Spinal cord (tissue), 10 donors: ENCODE results near the gene FUOM. TPM values are rescaled to one million over a fixed set of nuclear protein-coding genes. Genes with fewer than 3 reads are reported as not detected.
"Not testable (repeated sequence)": the region's sequence is repeated elsewhere in the genome, so short reads cannot be mapped to it uniquely, and the experiment has no call there.

Source experiments
- DNase-seq, 6 donors: peaks; one replicate each; pipeline versions ENCODE4 v3.0.0 to v3.0.0-alpha.2; 2013 to 2015; ENCODE audit warnings: low spot score in 6 of 6, low read depth in 4 of 6
- H3K27ac ChIP-seq: one replicate; pipeline ENCODE4 v1.5.1; 2013; ENCODE audit warnings: low read depth, low read length, control low read depth
- H3K27me3 ChIP-seq: one replicate; pipeline ENCODE4 v1.6.1; 2013; ENCODE audit warnings: low read length; ENCODE audit not compliant: control insufficient read depth, insufficient read depth
- H3K36me3 ChIP-seq: one replicate; pipeline ENCODE4 v1.6.1; 2013; ENCODE audit warnings: low read length; ENCODE audit not compliant: control insufficient read depth, insufficient read depth
- H3K4me1 ChIP-seq: one replicate; pipeline ENCODE4 v1.6.1; 2013; ENCODE audit warnings: low read length; ENCODE audit not compliant: control insufficient read depth, insufficient read depth
- H3K4me3 ChIP-seq: one replicate; pipeline ENCODE4 v1.5.1; 2013; ENCODE audit warnings: low read depth, low read length, control low read depth
- H3K9me3 ChIP-seq: one replicate; pipeline ENCODE4 v1.6.1; 2013; ENCODE audit warnings: low read length; ENCODE audit not compliant: control insufficient read depth, insufficient read depth
- WGBS: methylation state at CpG from one replicate; pipeline ENCODE4 v1.1.5; 2013; ENCODE audit warnings: missing lambda C conversion rate; ENCODE audit not compliant: insufficient coverage; 5-methylcytosine and 5-hydroxymethylcytosine counted together
- polyA plus RNA-seq, 2 donors: library from polyadenylated mRNA; unstranded; fragments of 120-200 nt; gene quantifications; one replicate each; pipeline ENCODE4 v1.2.1, GENCODE V29; 2013; ENCODE audit not compliant: insufficient read length in 2 of 2
- total RNA-seq, 2 donors: library from RNA; depleted of rRNA in 1 of 2; stranded (reverse); fragments of 120-200 nt in 1 of 2; fragments of >200 nt in 1 of 2; gene quantifications; one replicate each; pipeline versions ENCODE4 v1.2.3 to v1.2.4, GENCODE V29; 2013 to 2014
- donor health status: healthy.

The FUOM gene
- total and polyA plus RNA-seq, 4 donors = 3.4 to 22.6 (median 7.9) TPM

DNA sequence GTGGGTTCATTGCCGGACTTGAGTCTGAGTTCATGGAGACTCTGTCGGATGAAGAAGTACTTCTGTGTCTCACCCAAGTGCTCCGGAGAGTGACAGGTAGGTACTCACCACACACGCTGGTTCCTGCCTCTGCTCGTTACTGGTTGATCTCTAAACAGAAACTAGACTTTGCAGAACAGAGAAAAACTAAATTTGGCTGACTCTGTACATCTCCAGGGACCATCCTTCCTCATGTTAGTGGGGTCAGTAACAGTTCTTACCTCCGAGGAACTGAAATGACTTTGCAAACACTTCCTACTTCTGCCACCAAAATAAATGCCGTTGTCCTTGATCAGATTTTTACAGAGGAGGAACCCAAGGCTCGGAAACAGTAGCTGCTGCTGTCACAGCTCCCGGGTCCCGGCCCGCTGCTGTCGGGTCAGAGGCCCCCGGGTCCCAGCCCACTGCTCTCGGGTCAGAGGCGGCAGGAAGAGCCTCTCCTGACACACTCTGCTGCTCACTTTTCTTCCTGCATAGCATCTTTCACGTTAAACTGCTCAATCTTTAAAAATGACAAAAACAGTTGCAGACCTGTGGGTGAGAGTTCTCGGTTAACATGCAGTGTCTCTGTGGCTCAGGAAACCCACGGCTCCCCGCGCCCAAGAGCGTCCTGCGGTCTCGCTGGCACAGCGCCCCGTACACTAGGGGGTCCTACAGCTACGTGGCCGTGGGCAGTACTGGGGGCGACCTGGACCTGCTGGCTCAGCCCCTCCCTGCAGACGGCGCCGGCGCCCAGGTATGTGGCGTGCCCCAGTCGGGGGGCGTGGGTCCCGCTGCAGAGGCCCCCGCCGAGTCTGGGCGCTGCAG lies 31.4 kb upstream of the FUOM start:
- no peaks in the 10 kb centered on the region for H3K27me3 ChIP-seq
- no peaks in the 10 kb centered on the region for H3K9me3 ChIP-seq
- H3K27ac ChIP-seq = no peak overlapping the region
- H3K36me3 ChIP-seq = peaks cover 47% of the 10 kb centered on the region
- no peak for DNase-seq
- WGBS = 88% methylated on average over 27 of the region's 39 CpGs
- no peak overlapping the region for H3K4me3 ChIP-seq
- peaks cover 4% of the 10 kb centered on the region for H3K4me1 ChIP-seq

DNA sequence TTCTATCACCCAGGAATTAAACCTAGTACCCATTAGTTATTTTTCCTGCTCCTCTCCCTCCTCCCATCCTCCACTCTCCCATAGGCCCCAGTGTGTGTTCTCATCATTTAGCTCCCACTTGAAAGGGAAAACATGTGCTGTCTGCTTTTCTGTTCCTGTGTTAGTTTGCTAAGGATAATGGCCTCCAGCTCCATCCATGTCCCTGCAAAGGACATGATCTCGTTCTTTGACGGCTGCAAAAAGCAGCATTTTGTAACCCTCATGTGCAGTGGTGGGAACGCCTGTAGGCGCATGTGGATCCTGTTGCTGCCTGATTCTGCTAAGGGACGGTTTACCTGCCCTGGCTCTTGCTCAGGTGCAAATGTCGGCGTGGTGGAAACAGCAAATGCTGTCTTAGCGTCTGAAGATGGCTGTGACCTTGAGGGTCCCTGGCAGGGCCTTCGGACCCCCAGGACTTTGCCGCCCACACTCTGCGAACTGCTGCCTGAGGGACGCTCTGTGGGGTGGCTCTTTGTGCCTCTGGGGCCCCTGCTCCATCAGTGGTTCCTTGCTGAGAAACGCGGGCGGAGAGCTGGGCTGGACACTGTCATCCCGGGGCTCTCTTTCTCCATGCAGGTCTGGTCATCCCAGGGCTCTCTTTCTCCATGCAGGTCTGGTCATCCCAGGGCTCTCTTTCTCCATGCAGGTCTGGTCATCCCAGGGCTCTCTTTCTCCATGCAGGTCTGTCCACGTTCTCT lies 30.6 kb upstream of the FUOM start:
- peaks cover 52% of the 10 kb centered on the region for H3K36me3 ChIP-seq
- 87% methylated on average over 17 of the region's 17 CpGs for WGBS
- no peaks in the 10 kb centered on the region for H3K9me3 ChIP-seq
- peaks cover 1% of the 10 kb centered on the region for H3K4me1 ChIP-seq
- H3K27ac ChIP-seq = no peak overlapping the region
- H3K4me3 ChIP-seq = no peak overlapping the region
- no peak for DNase-seq
- H3K27me3 ChIP-seq = no peaks in the 10 kb centered on the region

DNA sequence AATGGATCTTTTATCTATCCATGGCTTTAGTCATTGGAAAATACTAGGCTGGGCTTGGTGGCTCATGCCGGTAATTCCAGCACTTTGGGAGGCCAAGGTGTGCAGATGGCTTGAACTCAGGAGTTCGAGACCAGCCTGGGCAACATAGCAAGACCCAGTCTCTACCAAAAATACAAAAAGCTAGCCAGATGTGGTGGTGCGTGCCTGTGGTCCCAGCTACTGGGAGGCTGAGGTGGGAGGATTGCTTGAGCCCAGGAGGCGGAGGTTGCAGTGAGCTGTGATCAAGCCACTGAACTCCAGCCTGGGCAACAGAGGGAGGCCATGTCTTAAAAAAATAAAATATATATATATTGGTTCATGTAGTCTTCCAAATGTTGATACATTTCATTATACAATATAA lies 29.1 kb upstream of the FUOM start:
- not testable (repeated sequence) for H3K9me3 ChIP-seq, H3K27ac ChIP-seq, H3K27me3 ChIP-seq, DNase-seq, H3K4me3 ChIP-seq, H3K4me1 ChIP-seq
- H3K36me3 ChIP-seq = peaks cover 54% of the 10 kb centered on the region
- WGBS = 100% methylated on average over 2 of the region's 4 CpGs

DNA sequence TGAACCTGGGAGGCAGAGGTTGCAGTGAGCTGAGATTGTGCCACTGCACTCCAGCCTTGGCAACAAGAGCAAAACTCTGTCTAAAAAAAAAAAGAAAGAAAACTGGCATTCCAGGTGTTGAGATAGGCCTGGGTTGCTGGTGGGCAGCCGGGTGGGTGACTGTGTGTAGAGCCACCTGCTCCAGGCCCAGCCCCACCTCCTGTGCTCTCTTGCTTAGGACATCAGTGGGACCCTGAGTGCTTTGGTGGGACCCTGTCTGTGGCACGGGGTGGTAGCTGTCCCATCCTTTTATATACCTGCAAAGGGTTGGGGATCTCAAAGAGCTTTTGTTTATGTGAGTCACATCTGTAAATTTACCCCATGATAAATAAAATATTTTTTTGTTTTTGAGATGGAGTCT lies 27.4 kb upstream of the FUOM start:
- no peak for DNase-seq
- Histone ChIP-seq H3K4me3 (no peak overlapping the region), H3K36me3 (peaks cover 50% of the 10 kb centered on the region), H3K4me1 (peaks cover 13% of the 10 kb centered on the region), H3K9me3 (no peaks in the 10 kb centered on the region), H3K27ac (no peak overlapping the region), H3K27me3 (no peaks in the 10 kb centered on the region)
- 100% methylated on average over 1 of the region's 2 CpGs for whole genome bisulfite sequencing

DNA sequence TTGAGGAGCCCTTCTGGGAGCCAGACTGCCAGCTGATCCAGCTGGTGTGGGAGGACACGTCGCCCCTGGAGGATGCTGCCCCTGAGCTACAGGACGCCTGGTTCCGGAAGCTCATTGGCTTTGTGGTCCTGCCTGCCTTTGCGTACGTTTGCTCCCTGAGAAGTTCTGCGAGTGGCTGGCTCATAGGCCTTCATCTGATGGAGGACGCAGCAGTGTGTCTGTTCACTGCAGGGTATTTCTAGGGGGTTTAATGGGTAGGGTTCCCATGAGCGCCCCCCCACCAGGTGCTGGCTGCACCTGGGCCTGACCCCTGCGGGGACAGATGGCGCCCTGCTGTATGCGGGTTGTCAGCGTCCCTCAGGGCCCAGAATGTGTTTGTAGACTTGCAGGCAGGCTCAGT lies 26.3 kb upstream of the FUOM start:
- WGBS = 89% methylated on average over 13 of the region's 13 CpGs
- Histone ChIP-seq H3K4me3 (no peak overlapping the region), H3K27ac (no peak overlapping the region)

DNA sequence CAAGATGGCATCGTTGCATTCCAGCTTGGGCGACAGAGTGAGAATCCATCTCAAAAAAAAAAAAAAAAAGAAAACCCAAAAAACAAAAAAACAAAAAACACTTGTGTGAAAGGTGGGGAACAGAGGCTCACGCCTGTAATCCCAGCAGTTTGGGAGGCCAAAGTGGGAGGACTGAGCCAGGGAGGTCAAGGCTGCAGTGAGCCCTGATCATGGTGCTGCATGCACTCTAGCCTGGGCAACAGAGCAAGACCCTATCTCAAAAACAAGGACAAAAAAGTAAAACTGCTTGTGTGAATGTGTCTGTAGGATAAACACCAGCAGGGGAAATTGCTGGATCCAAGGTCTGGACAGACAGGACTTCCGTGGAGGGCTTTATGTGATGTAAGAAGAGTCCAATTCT lies 25.7 kb upstream of the FUOM start:
- Histone ChIP-seq H3K36me3 (peaks cover 42% of the 10 kb centered on the region), H3K4me1 (peaks cover 23% of the 10 kb centered on the region), H3K9me3 (no peaks in the 10 kb centered on the region), H3K4me3 (no peak overlapping the region), H3K27me3 (no peaks in the 10 kb centered on the region), H3K27ac (no peak overlapping the region)
- no CpG with 5 or more reads among the region's 4 CpGs for WGBS
- DNase-seq = no peak

More for the DNA sequence above, 26.3 kb upstream of the FUOM start:
- no peak for DNase-seq
- Histone ChIP-seq H3K36me3 (peaks cover 46% of the 10 kb centered on the region), H3K4me1 (peaks cover 21% of the 10 kb centered on the region), H3K27me3 (no peaks in the 10 kb centered on the region), H3K9me3 (no peaks in the 10 kb centered on the region)

DNA sequence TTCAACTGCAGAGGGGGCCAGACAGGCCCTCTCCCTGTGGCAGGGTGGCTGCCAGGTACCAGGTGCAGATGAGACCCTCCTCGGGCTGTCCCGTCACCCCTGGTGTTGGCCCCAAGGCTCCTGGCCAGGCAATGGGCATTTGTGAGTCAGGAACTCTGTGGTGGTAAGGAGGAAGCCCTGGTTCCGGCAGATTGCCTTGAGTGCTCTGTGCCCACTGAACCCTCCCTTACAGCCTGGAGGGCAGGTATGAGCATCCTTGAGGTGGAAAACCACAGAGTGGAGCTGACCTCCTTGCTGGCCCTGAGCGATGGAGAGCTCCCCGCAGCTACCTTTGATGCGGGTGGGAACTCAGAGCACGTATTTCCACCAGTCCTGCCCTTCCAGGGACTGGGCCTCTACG lies 23.2 kb upstream of the FUOM start:
- Histone ChIP-seq H3K27me3 (no peaks in the 10 kb centered on the region), H3K9me3 (no peaks in the 10 kb centered on the region), H3K36me3 (peaks cover 32% of the 10 kb centered on the region), H3K4me3 (no peak overlapping the region), H3K4me1 (peaks cover 45% of the 10 kb centered on the region), H3K27ac (no peak overlapping the region)
- 95% methylated on average over 6 of the region's 8 CpGs for WGBS
- DNase-seq = no peak

DNA sequence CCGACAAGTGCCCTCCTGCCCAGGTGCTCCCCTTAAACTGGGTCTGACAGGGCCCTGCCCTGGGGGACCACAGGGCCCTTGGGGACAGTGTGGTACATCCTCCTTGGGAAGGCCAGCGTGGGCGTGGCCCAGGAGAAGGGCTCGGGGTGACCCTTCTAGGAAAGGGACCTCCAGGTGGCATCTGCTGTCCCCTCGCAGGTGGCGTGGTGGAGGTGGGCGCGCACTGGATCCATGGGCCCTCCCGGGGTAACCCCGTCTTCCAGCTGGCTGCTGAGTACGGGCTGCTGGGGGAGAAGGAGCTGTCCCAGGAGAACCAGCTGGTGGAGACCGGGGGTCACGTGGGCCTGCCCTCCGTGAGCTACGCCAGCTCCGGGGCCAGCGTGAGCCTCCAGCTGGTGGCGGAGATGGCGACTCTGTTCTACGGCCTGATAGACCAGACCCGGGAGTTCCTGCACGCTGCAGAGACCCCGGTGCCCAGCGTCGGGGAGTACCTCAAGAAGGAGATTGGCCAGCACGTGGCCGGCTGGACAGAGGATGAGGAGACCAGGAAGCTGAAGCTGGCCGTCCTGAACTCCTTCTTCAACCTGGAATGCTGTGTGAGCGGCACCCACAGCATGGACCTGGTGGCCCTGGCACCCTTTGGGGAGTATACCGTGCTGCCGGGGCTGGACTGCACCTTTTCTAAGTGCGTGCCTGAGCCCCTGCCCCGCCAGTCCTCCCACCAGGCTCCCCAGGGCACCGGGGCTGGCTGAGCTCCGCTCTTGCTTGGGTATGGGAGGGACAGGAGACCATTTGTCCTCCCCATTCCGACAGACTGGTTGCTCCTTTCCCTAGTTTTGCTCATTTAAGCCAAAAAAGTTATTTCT lies 22.2 kb upstream of the FUOM start:
- H3K4me3 ChIP-seq = peak overlapping the region; percentile 32
- H3K27me3 ChIP-seq = no peaks in the 10 kb centered on the region
- H3K9me3 ChIP-seq = no peaks in the 10 kb centered on the region
- H3K4me1 ChIP-seq = peaks cover 46% of the 10 kb centered on the region
- H3K27ac ChIP-seq = no peak overlapping the region
- no peak for DNase-seq
- H3K36me3 ChIP-seq = peaks cover 28% of the 10 kb centered on the region
- WGBS = 87% methylated on average over 34 of the region's 36 CpGs

DNA sequence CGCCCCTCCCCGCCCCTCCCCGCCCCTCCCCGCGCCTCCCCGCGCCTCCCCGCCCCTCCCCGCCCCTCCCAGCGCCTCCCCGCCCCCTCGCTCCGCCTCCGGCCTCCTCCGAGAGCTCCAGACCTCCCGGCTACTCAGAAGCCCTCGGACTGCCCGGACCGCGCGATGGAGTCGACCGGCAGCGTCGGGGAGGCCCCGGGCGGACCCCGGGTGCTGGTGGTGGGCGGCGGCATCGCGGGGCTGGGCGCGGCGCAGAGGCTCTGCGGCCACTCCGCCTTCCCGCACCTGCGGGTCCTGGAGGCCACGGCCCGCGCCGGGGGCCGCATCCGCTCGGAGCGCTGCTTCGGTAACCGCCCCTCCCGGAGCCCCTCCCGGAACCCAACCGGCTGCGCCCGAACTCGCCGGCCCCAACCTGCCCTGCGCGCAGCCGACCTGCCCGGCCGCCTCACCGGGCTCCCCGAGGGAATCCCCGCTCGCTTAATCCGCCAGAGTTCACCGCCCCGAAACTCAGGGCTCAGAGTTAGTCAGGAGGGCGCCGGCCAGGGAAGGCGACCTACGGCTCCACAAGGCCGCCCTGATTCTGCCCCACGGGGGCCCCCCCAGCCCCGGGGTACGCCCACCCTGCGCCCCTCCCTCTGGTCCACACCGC lies 21.5 kb upstream of the FUOM start, which contains the start of gene PAOX:
PAOX (plus strand) TSS at position 111 of the 649 bp plus-strand sequence; CDS start at position 166, 55 bp downstream.
- peak within 1 kb of the TSS; percentile 64 for H3K4me3 ChIP-seq
- peaks cover 48% of the 10 kb centered on the region for H3K4me1 ChIP-seq
- H3K36me3 ChIP-seq = peaks cover 23% of the 10 kb centered on the region
- no peaks in the 10 kb centered on the region for H3K9me3 ChIP-seq
- H3K27me3 ChIP-seq = no peaks in the 10 kb centered on the region
- DNase-seq = peak in 4 of 6 donors; percentile 19 to 82 (median 56)
- H3K27ac ChIP-seq = peak within 1 kb of the TSS; percentile 63
- WGBS = 2% methylated on average over 66 of the region's 78 CpGs
